B cell (primary cell): ENCODE results near the gene CAV1.

Source experiments
- EZH2 ChIP-seq: IDR thresholded peaks from 2 replicates; pipeline ENCODE4 v1.6.1; 2012; ENCODE audit warnings: borderline replicate concordance, low read depth, mild to moderate bottlenecking, moderate library complexity, low read length; ENCODE audit not compliant: insufficient read depth, poor library complexity, severe bottlenecking
- TF ChIP-seq, protein P1 (sequence below): fragments of 200-600 bp; IDR thresholded peaks from one replicate; pipeline ENCODE4 v1.8.0; 2022; ENCODE audit warnings: antibody characterized with exemption, mild to moderate bottlenecking

- TF ChIP-seq, protein P1, sequence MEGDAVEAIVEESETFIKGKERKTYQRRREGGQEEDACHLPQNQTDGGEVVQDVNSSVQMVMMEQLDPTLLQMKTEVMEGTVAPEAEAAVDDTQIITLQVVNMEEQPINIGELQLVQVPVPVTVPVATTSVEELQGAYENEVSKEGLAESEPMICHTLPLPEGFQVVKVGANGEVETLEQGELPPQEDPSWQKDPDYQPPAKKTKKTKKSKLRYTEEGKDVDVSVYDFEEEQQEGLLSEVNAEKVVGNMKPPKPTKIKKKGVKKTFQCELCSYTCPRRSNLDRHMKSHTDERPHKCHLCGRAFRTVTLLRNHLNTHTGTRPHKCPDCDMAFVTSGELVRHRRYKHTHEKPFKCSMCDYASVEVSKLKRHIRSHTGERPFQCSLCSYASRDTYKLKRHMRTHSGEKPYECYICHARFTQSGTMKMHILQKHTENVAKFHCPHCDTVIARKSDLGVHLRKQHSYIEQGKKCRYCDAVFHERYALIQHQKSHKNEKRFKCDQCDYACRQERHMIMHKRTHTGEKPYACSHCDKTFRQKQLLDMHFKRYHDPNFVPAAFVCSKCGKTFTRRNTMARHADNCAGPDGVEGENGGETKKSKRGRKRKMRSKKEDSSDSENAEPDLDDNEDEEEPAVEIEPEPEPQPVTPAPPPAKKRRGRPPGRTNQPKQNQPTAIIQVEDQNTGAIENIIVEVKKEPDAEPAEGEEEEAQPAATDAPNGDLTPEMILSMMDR = no peak
- TF ChIP-seq EZH2 = no peak
These were observed 29.6 kb downstream of the CAV1 start for GRCh38 chr7:116554436-116554835.
